GM21390 (cell line): ENCODE data around the gene CDCA7L.
"Not testable (repeated sequence)": the region's sequence is repeated elsewhere in the genome, so short reads cannot be mapped to it uniquely, and the experiment has no call there.

Experiments used
- ATAC-seq: cut with Tn5 transposase; IDR thresholded peaks from one replicate; pipeline ENCODE4 v1.9.1; 2021; ENCODE audit not compliant: unreplicated experiment

CDCA7L gene

DNA sequence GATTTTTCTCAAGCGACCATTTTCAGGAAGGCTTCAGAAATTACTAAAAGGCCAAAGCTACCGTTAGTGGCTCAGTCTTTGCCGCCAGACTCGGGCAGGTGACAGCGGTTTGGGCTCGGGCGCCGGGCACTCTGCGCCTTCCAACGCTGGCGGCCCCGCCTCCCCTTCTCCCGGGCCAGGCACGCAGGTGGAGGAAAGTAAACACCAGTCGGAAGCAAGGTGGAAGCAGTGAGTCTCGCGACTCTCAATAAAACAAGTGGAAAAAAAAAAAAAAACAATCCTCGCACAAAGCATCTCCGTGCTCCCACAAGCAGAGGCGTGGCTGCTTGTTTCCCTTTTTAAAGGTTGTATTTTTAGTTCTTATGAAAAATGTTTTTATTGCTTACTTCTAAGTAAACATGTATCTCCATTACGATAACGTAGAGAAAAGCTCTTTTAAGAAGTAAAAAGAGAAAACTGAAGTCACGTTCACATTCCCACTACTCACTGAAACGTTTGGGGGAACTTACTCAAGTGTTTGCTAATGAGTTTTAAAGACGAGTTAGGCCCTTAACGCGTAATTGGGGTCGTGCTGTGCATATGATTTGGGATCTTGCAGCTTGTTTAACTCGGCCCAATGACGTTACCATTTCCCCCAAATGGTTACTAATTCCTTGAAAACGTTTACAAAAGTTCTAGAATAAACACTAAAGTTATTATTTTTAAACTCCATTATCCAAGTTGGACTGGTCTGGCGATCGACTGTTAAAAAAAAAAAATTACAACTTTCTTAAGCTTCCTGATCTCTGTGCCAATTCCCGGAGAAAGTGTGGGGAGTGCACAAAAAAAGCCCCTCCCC lies 864 bp downstream of the CDCA7L start:
- ATAC-seq, result no peak

GRCh38 chr7:21943436-21943835 lies 2.3 kb downstream of the CDCA7L start:
- ATAC-seq, result no peak

DNA sequence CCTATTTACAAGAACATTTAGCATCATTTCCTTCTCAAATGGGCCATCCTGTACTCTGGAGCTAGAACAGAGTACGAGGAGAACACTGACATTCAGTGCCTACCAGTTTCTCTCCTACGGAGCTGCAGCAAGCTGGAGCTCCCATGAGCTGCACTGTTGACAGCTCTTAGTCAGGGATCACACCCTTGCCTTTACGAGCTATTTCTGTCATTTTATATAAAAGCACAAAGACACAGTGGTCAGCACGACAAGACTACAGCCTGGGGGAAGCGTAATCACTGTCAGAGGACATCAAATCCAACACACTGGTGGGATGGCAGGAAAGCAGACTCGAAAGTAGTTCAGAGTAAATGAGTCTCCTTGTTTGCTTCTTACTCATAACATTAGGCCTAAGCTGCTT lies 2.7 kb downstream of the CDCA7L start:
- ATAC-seq, result no peak

- ATAC-seq, result peak; percentile 15
These were observed 4.0 kb downstream of the CDCA7L start for GRCh38 chr7:21941611-21942141.

- no peak for ATAC-seq
These were observed 5.8 kb downstream of the CDCA7L start for GRCh38 chr7:21939858-21940372.

DNA sequence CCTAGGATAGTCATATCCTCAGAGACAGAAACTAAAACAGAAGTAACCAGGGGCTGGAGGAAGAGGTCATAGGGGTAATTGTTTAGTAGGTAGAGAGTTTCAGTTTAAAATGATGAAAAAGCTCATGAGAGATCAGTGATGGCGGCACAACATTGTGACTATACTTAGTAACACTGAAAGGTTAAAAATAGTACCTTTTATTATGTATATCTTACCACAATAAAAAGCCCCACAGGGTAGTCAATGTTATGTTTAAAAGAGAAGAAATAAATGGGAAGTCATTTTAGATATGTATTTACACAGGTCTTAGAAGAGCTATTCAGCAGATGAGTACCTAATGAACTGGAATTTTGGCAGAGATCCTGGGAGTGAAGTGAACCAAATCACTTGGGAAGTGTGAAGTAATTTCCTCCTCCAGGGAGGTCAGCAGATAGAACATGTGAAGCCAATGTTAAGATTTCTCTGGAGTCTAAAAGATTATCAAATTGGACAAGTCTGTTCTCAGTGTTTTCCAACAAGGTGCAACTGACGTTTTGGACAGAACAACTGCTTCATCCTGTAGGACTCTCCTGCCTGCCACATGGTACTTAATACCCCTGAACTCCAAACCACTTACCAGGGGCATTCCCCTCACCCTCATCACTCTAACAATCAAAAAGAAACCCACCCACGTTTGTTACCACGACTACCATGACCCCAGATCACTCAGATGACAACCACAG lies 6.4 kb downstream of the CDCA7L start:
- peak; percentile 63 for ATAC-seq

GRCh38 chr7:21938463-21938862 lies 7.2 kb downstream of the CDCA7L start:
- no peak for ATAC-seq

DNA sequence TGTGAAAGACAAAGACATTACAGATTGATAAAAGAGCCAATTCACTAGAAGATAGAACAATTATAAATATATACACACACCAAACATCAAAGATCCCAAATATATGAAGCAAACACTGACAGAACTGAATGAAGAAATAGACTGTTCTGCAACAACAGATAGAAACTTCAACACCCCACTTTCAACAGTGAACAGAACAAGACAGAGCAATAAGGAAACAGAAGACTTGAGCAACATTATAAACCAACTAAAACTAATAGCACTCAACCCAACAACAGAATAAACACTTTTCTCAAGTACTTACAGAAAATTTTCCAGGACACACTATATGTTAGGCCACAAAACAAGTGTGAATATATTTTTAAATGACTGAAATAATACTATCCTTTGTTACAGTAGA lies 10.9 kb downstream of the CDCA7L start:
- ATAC-seq, result no peak

DNA sequence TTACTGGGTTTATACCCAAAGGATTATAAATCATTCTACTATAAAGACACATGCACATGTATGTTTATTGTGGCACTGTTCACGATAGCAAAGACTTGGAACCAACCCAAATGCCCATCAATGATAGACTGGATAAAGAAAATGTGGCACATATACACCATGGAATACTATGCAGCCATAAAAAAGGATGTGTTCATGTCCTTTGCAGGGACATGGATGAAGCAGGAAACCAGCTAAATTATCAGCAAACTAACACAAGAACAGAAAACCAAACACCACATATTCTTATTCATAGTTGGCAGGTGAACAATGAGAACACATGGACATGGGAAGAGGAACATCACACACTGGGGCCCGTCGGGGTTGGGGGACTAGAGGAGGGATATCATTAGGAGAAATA lies 12.4 kb downstream of the CDCA7L start:
- not testable (repeated sequence) for ATAC-seq

DNA sequence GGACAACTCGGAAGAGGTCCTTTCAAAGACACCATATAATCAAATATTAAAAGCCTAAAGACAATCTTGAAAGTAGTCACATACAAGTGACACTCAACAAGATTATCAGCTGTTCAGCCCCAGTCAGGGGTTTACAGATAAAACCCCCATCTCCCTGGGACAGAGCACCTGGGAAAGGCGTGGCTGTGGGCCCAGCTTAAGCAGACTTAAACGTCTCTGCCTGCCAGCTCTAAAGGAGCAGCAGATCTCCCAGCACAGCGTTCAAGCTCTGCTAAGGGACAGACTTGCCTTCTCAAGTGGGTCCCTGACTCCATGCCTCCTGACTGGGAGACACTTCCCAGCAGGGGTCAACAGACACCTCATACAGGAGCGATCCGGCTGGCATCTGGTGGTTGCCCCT lies 18.0 kb downstream of the CDCA7L start:
- ATAC-seq, result no peak

DNA sequence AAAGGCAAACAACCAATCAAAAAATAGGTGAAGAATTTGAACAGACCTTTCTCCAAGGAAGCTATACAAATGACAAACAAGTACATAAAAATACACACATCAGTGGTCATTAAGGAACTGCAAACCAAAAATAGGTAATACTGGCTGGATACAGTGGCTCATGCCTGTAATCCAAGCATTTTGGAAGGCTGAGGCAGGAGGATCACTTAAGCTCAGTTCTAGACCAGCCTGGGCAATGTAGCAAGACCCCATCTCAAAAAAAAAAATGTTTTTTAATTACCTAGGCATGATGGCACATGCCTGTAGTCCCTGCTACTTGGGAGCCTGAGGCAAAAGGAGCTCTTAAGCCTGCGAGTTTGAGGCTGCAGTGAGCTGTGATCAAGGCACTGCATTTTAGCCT lies 19.3 kb downstream of the CDCA7L start:
- no peak for ATAC-seq

- no peak for ATAC-seq
These were observed 22.0 kb downstream of the CDCA7L start for GRCh38 chr7:21923658-21924057.

DNA sequence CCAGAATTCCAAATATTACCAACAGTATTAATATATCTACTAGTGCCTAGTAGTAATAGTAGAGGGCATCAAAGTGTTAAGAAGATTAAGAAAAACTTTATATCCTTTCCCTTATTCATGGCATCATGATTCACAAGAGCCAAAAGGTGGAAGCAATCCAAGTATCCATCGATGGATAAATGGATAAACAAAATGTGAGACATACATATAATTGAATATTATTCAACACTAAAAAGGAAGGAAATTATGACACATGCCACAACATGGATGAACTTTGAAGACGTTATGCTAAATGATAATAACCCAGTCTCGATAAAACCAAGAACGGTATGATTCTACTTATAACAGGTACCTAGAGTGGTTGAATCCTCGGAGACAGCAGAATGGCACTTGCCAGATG lies 23.1 kb downstream of the CDCA7L start:
- no peak for ATAC-seq

DNA sequence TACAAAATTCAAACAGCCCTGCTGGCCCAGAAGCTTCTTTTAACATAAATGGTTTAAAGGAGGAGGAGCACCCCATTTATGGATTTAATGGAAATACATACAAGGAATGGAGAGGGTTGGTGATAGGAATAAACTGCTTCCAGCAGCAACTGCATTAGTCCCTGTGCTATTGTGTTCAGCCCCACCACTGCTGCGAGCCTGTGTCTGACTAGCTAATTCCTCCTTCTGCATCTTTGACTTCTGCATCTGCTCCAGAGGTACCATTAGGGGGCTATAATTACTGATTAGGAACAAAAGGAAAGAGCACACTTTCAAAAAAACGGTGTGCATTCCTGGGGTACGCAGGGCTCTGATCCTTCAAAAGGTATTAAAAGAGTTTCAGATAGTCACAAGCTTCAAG lies 24.8 kb downstream of the CDCA7L start:
- ATAC-seq, result no peak

DNA sequence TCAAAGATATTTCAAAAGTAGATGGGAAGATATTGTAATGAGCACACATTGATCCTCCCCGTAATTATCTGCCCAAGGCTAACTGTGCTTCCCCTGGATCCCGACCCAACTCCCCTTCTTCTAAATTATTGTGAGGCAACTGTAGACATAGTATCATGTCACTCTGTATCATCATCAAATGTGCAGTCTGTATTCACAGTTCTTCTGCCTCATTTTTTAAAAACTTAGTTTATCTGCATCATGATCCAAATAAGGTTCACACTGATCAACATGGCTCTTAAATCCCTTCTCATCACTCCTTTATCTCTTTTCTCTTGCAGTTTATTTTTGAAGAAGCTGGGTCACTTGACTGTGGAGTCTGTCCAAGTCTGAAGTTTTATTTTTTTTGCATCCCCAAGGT lies 27.5 kb downstream of the CDCA7L start:
- ATAC-seq, result no peak

DNA sequence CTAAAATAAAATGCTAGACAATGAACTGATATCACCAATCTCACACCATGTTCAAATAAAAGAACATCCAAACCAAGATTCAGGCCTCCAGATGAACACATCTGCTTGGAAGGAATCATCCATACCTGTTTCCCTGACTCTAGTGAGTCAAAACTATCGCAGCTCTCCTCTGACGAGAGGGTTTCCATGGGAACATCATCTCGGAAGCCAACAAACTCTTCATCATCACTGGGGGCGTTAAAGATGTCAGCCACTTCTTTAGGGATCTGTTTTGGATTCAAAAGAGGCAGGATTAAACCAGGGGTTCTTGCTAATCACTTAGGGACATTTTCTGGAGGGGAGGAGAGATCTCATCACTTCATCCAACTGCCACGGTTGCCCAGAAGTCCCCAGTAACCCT lies 29.1 kb downstream of the CDCA7L start:
- ATAC-seq, result no peak

GRCh38 chr7:21916176-21916575 lies 29.5 kb downstream of the CDCA7L start:
- no peak for ATAC-seq

- ATAC-seq, result no peak
These were observed 30.6 kb downstream of the CDCA7L start for GRCh38 chr7:21915140-21915539.

DNA sequence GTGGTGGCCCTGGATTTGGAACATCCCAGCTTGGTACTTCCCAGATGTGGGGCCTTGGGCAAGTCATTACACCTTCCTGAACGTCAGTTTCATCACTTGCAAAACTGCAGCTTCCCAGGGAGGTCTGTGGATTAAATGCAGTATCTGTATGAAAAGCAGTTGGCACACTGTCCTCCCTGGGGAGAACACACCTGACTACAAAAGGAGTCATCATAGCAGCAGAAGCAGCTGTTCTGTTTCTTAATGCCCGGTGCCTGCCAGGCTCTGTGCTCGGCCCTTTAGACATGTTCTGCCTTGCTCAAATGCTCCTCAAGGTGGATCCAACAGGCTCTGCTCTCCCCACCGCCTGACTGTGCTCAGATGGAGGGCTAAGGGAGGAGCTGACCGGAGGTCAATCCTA lies 31.0 kb downstream of the CDCA7L start:
- no peak for ATAC-seq

DNA sequence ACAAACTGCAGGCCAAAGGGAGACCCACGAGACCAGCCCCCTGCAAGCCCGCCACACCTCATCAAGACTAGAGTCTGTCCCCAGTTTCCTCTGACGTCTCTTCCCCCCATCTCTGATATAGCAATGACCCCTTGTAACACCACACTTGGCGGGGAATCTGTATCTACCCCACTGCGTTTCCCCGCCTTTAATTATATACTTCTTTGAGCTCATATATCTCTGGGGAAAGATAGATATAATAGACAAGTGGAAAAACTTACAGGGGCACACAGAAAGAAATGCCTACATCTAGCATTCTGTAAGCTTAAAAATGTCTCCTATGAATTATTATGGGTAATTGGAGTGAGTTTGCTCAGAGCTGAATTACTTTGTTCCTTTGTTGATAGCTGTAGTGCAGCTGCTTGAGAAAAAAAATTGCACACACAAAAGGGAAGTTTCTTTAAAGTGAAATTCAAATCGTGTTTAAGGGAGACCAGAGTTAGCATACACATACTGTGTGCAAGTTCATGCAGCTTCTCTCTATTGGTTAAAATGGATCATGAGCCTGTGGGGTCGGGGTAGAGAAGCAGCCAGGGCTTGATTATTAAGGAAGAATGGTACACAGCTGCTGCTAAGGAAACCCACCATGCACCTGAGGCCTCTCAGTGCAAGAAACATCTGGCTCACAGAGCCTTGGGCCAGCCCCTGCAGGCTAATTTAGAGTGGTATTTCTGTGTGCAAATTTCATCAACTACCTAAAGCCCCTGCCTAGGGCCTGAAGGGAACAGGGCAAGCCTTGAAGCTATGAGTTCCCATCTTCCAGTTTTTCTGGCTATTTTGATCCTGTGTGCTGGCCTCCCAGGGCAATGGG lies 32.5 kb downstream of the CDCA7L start:
- no peak for ATAC-seq

GRCh38 chr7:21912305-21912704 lies 33.4 kb downstream of the CDCA7L start:
- no peak for ATAC-seq
